Measurements from ENCODE around the gene ZNF628. TPM values are rescaled to one million over a fixed set of nuclear protein-coding genes. Genes with fewer than 3 reads are reported as not detected.

Gene ZNF628
- total RNA-seq, 3 donors from 2014 or later: 6.8 to 11.1 (median 7.9) TPM

GRCh38 chr19:55451965-55452748 is 24.3 kb upstream of the ZNF628 start:
- Histone ChIP-seq H3K9me3 (no peaks in the 10 kb centered on the region), H3K36me3 (ENCODE audit: low read depth) (no peaks in the 10 kb centered on the region), H3K4me1 (ENCODE audit: low read depth) (peaks cover 9% of the 10 kb centered on the region), H3K4me3 (no peak overlapping the region)
- DNase-seq (no peak), ATAC-seq (no peak)
- intact Hi-C loops (cut with DNase I, micrococcal nuclease): no loop called here
- TF ChIP-seq, protein P1, sequence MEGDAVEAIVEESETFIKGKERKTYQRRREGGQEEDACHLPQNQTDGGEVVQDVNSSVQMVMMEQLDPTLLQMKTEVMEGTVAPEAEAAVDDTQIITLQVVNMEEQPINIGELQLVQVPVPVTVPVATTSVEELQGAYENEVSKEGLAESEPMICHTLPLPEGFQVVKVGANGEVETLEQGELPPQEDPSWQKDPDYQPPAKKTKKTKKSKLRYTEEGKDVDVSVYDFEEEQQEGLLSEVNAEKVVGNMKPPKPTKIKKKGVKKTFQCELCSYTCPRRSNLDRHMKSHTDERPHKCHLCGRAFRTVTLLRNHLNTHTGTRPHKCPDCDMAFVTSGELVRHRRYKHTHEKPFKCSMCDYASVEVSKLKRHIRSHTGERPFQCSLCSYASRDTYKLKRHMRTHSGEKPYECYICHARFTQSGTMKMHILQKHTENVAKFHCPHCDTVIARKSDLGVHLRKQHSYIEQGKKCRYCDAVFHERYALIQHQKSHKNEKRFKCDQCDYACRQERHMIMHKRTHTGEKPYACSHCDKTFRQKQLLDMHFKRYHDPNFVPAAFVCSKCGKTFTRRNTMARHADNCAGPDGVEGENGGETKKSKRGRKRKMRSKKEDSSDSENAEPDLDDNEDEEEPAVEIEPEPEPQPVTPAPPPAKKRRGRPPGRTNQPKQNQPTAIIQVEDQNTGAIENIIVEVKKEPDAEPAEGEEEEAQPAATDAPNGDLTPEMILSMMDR (IDR thresholded peaks at IDR 0.05): no peak

DNA sequence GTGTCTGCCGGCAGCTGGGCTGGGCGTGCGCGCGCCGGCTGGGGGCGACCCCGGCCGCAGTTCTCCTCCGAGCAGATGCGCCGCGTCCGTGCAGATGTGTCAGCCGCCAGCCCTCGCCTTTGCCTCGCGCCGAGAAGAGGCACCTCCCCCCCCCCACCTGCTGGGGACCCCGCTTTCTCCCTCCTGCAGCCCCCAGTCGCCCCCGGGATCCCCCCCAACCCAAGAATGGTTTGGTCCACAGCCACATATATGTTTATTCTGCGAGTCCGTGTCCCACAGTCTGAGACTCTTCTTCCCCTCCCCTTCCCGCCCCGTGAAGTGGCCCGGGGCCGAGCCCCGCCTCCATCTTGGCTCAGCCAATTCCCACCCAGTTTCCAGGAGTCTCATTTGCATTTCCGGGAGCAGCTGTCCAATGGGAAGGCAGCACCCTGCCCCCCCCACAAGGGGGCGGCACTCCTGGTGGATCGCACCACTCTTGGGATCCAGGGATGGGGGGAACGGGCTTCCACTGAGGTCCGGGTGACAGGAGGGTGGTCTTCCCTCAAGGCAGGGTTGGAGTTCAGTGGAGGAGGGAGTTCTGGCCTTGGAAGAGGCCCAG is 23.6 kb upstream of the ZNF628 start:
- Histone ChIP-seq H3K4me1 (ENCODE audit: low read depth) (peaks cover 9% of the 10 kb centered on the region), H3K4me3 (no peak overlapping the region), H3K9me3 (no peaks in the 10 kb centered on the region), H3K36me3 (ENCODE audit: low read depth) (no peaks in the 10 kb centered on the region)
- TF ChIP-seq, protein P1 (IDR thresholded peaks at IDR 0.05): no peak
- peak; percentile 74 for ATAC-seq
- DNase-seq: peak in 2 of 3 donors; percentile 56 to 71
- intact Hi-C loops (cut with DNase I, micrococcal nuclease): no loop called here

DNA sequence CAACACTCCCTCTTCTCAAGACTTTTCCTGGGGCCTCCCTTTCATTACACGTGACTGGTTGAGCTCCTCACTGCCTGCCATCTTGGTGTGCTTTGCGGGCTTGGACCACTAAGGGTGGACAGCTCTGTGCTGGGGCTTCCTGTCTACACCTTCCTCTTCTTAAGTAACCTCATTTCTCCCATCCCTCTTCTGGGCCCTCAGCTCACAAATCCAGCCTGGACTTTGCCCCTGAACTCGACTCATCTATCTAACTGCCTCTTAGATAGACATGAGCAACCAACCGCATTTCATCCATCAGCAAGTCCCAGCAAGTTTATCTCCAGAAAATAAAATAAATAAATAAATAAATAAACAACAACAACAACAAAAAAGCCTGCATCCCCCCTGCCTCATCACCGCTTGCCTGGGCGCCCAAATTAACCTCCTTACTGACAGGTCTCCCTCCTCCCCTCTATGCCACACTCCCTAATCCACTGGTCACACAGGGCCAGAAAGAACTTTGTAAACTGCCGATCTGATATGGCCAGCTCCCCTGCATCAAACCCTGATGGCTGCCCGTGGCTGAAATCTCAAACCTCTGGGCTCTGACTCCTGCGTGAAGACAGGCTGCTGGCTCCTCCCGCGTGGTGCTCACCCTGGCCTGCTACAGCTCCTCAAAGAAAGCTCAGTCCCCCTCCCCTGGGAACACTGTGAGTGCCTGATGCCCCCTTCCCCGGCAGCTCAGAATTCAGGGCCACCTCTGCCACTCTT is 22.7 kb upstream of the ZNF628 start:
- no peak for DNase-seq
- Histone ChIP-seq H3K9me3 (no peaks in the 10 kb centered on the region), H3K4me3 (no peak overlapping the region), H3K36me3 (ENCODE audit: low read depth) (no peaks in the 10 kb centered on the region), H3K4me1 (ENCODE audit: low read depth) (peaks cover 9% of the 10 kb centered on the region)
- intact Hi-C loops (cut with DNase I, micrococcal nuclease): no loop called here
- no peak for ATAC-seq
- TF ChIP-seq, protein P1 (IDR thresholded peaks at IDR 0.05): no peak

DNA sequence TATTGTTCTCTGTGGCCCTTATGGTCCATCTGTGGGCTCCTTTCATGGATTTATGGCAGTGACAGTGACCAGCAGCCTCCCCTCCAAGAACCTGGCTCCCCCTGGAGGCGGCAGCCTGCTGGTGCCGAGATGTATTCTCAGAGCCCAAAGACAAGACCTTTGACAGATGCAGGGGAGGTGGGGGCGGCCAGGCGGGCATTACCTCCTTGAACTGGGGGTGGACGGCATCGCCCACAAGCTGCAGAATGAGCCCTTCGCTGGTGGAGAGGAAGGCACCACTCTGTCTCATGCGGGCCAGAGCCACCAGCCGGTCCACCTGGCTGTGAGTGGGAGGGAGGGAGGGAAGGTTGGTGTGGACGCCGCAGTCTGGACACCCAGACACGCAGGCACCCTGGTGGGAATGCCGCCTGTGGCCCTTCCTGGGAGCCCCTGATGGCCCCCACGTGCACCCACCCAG is 21.6 kb upstream of the ZNF628 start:
- ATAC-seq: peak; percentile 47
- TF ChIP-seq, protein P1 (IDR thresholded peaks at IDR 0.05): peak; percentile 20

DNA sequence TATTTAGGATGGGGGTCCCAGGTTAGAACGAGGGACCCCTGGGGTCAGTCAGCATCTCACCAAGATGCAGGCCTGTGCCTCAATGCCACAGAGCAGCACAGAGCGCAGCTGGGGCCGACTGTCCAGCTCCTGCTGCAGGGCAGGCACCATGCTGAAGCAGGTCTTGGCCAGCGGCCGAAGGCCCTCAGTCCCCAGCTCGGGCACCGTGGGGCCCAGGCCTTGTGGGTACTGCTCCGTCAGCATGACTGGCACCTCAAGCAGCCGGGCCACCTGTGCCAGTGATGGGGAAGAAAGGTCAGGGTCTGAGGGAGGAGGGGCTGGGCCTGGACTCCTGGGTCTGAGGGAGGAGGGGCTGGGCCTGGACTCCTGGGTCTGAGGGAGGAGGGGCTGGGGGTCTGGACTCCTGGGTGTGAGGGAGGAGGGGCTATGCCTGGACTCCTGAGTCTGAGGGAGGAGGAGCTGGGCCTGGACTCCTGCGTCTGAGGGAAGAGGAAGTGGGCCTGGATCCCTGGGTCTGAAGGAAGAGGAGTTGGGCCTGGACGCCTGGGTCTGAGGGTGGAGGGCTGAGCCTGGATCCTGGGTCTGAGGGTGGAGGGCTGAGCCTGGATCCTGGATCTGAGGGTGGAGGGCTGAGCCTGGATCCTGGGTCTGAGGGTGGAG is 20.7 kb upstream of the ZNF628 start:
- H3K4me3 ChIP-seq: no peak overlapping the region
- H3K36me3 ChIP-seq (ENCODE audit: low read depth): no peaks in the 10 kb centered on the region
- TF ChIP-seq, protein P1 (IDR thresholded peaks at IDR 0.05): no peak
- H3K4me1 ChIP-seq (ENCODE audit: low read depth): peaks cover 19% of the 10 kb centered on the region
- intact Hi-C loops (cut with DNase I, micrococcal nuclease): no loop called here
- DNase-seq (no peak), ATAC-seq (no peak)
- H3K9me3 ChIP-seq: no peaks in the 10 kb centered on the region

More for the DNA sequence above, 21.6 kb upstream of the ZNF628 start:
- Histone ChIP-seq H3K9me3 (no peaks in the 10 kb centered on the region), H3K4me1 (ENCODE audit: low read depth) (peaks cover 12% of the 10 kb centered on the region), H3K4me3 (no peak overlapping the region), H3K36me3 (ENCODE audit: low read depth) (no peaks in the 10 kb centered on the region)
- intact Hi-C loops (cut with DNase I, micrococcal nuclease): no loop called here
- DNase-seq: peak in 2 of 3 donors; percentile 46 to 56
